ENCODE measurements around the gene MNT. TPM values are rescaled to one million over a fixed set of nuclear protein-coding genes. Genes with fewer than 3 reads are reported as not detected.

The MNT gene
- polyA plus RNA-seq, 1 donor (not counting 4 experiments of a cell fraction or from before 2014, with no cell fraction given): 2.0 TPM

GRCh38 chr17:2396192-2396567 lies 4.7 kb downstream of the MNT start:
- no peak for FAIRE-seq
- Histone ChIP-seq H3K27me3 (ENCODE audit: control insufficient read depth, extremely low read depth, insufficient read depth, low read length) (no peaks in the 10 kb centered on the region), H3K27ac (ENCODE audit: control insufficient read depth, insufficient read depth, low read length) (peak overlapping the region; percentile 78), H3K79me2 (ENCODE audit: control insufficient read depth, insufficient read depth, low read length) (peaks cover 35% of the 10 kb centered on the region), H3K4me3 (ENCODE audit: control insufficient read depth in 2 of 3, extremely low read depth in 1 of 3, insufficient read depth in 2 of 3, low read depth in 1 of 3, low read length in 3 of 3) (peak overlapping the region; percentile 13 to 48 (median 48)), H4K20me1 (ENCODE audit: control insufficient read depth, extremely low read depth, insufficient read depth, low read length) (no peaks in the 10 kb centered on the region), H2AFZ (ENCODE audit: control insufficient read depth, low read length) (no peak overlapping the region), H3K9ac (ENCODE audit: control insufficient read depth, extremely low read depth, insufficient read depth, low read length) (peak overlapping the region; percentile 59), H3K4me1 (ENCODE audit: control insufficient read depth, extremely low read depth, insufficient read depth, low read length) (peaks cover 38% of the 10 kb centered on the region), H3K36me3 (ENCODE audit: control insufficient read depth in 2 of 2, extremely low read depth in 1 of 2, insufficient read depth in 2 of 2, low read length in 2 of 2) (peaks cover 0 to 3% of the 10 kb centered on the region in 2 experiments), H3K9me3 (ENCODE audit: control insufficient read depth, low read depth, low read length) (no peaks in the 10 kb centered on the region), H3K9me1 (ENCODE audit: control insufficient read depth, extremely low read depth, insufficient read depth, low read length) (no peaks in the 10 kb centered on the region), H3K4me2 (ENCODE audit: control insufficient read depth, extremely low read depth, insufficient read depth, low read depth, low read length) (peak overlapping the region; percentile 69)
- TF ChIP-seq EZH2 (IDR thresholded peaks at IDR 0.05; ENCODE audit: low read length) (no peak), CTCF (optimal IDR thresholded peaks at IDR 0.05 in 1 of 3, IDR thresholded peaks at IDR 0.05 in 1 of 3, conservative IDR thresholded peaks at IDR 0.05 in 1 of 3; ENCODE audit: extremely low read depth in 1 of 3, insufficient read depth in 2 of 3, low read length in 3 of 3) (no peak)
- dilution Hi-C loops (cut with MboI; ENCODE audit: extremely low pct_ligation_motif_present, low sequenced_read_pairs): no loop called here
- DNase-seq (ENCODE audit: low read depth, low spot score): no peak

- Histone ChIP-seq H3K36me3 (ENCODE audit: control insufficient read depth in 2 of 2, extremely low read depth in 1 of 2, insufficient read depth in 2 of 2, low read length in 2 of 2) (peaks cover 0 to 3% of the 10 kb centered on the region in 2 experiments), H3K4me2 (ENCODE audit: control insufficient read depth, extremely low read depth, insufficient read depth, low read depth, low read length) (peak overlapping the region; percentile 69), H3K4me1 (ENCODE audit: control insufficient read depth, extremely low read depth, insufficient read depth, low read length) (peaks cover 38% of the 10 kb centered on the region), H3K79me2 (ENCODE audit: control insufficient read depth, insufficient read depth, low read length) (peaks cover 35% of the 10 kb centered on the region), H3K9me1 (ENCODE audit: control insufficient read depth, extremely low read depth, insufficient read depth, low read length) (no peaks in the 10 kb centered on the region), H4K20me1 (ENCODE audit: control insufficient read depth, extremely low read depth, insufficient read depth, low read length) (no peaks in the 10 kb centered on the region), H3K27ac (ENCODE audit: control insufficient read depth, insufficient read depth, low read length) (peak overlapping the region; percentile 78), H3K4me3 (ENCODE audit: control insufficient read depth in 2 of 3, extremely low read depth in 1 of 3, insufficient read depth in 2 of 3, low read depth in 1 of 3, low read length in 3 of 3) (no peak overlapping the region), H3K27me3 (ENCODE audit: control insufficient read depth, extremely low read depth, insufficient read depth, low read length) (no peaks in the 10 kb centered on the region), H3K9ac (ENCODE audit: control insufficient read depth, extremely low read depth, insufficient read depth, low read length) (peak overlapping the region; percentile 59), H2AFZ (ENCODE audit: control insufficient read depth, low read length) (no peak overlapping the region), H3K9me3 (ENCODE audit: control insufficient read depth, low read depth, low read length) (no peaks in the 10 kb centered on the region)
- no peak for TF ChIP-seq EZH2 (IDR thresholded peaks at IDR 0.05; ENCODE audit: low read length)
- TF ChIP-seq CTCF (optimal IDR thresholded peaks at IDR 0.05 in 1 of 3, IDR thresholded peaks at IDR 0.05 in 1 of 3, conservative IDR thresholded peaks at IDR 0.05 in 1 of 3; ENCODE audit: extremely low read depth in 1 of 3, insufficient read depth in 2 of 3, low read length in 3 of 3): peak in 1 of 3 experiments; percentile 13
- no peak for FAIRE-seq
- dilution Hi-C loops (cut with MboI; ENCODE audit: extremely low pct_ligation_motif_present, low sequenced_read_pairs): no loop called here
- DNase-seq (ENCODE audit: low read depth, low spot score): no peak
These were observed 5.3 kb downstream of the MNT start for GRCh38 chr17:2395258-2396181.

Data from keratinocyte (primary cell).